C1 segment of cervical spinal cord (tissue), 14 donors: ENCODE results near the gene TPI1.
"Not testable (repeated sequence)": the region's sequence is repeated elsewhere in the genome, so short reads cannot be mapped to it uniquely, and the experiment has no call there.

Experiments
- DNase-seq, 14 donors: peaks; one replicate each; lab custom pipeline; 2025; lab: John Stamatoyannopoulos, UW

The TPI1 gene

GRCh38 chr12:6847676-6848075 is 19.7 kb upstream of the TPI1 start:
- DNase-seq: no peak

- DNase-seq: no peak
These were observed 17.9 kb upstream of the TPI1 start for GRCh38 chr12:6849427-6849826.

DNA sequence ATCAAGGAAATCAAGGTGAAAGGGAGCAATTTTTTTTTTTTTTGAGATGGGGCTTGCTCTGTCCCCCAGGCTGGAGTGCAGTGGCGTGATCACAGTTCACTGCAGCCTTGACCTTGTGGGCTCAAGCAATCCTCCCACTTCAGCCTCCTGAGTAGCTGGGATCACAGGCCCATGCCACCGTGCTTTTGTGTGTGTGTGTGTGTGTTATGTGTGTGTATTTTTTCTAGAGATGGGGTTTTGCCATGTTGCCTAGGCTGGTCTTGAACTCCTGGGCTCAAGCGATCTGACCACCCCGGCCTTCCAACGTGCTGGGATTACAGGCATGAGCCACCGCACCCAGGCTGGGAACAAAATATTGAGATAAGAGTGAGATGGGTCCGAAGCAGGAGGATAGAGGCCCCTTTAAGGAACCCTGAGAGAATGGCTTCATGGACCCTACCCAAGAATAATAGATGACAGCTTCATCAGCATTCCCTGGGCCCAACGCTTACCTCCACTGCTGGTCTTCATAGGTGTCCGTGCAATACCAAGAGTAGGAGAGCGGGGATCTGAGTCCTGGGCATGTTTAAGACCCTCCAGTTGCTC is 17.3 kb upstream of the TPI1 start:
- no peak for DNase-seq

DNA sequence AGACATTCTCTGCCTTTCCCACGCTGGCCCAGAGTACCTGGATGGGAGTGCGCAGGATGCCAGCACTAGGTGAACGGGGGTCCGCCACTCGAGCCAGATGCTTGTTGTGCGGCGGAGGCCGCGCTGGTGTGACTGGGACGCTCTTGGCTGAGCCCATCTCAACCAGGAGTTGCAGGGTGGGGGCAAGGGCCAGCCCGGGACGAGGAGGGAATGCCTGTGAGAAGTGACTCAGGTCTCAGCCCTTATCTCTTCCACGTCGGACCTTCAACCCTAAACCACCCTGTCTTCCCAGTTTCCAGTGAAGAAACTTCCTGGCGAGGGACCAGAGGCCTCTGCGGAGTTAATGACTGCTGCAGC is 16.6 kb upstream of the TPI1 start:
- peak in 1 of 14 donors; percentile 51 for DNase-seq

- peak in 13 of 14 donors; percentile 47 to 94 (median 87) for DNase-seq
These were observed 16.0 kb upstream of the TPI1 start, which contains the start of gene CDCA3 for GRCh38 chr12:6851153-6851920. TSS of gene CDCA3 (minus strand) at chr12:6851286. CDS start at chr12:6850952, 334 bp downstream.

DNA sequence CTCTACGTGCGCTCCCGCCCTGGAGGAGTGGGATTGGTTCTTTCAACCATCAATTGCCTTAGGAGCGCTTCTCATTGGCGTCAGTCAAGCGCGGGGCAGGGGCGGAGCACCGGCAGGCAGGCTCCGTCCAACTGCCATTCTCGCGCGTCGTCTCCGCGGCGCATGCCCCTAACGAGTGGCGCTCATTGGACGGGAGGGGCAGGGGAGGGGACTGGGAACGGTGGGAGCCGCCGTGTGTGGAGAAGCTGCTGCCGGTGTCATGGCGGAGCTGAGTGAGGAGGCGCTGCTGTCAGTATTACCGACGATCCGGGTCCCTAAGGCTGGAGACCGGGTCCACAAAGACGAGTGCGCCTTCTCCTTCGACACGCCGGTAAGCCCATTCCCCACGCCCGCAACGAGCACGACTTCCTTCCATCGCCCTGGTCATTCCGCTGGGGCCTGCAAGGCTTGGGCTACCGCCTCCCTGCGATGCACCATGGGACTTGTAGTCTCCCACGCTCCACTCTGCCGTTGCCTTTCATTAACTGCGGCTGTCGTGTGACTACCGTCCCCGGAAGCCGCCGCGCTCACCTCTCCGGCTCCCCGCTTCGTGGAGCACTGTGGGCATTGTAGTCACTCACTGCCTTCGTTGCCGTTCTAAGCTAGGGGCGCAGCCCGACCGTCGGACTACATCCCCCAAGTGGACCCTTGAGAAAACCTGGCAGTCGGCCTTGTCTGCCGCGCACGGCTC is 15.2 kb upstream of the TPI1 start, which contains the start of gene USP5:
Gene USP5, plus strand, starts transcription at position 230 of the 730 bp plus-strand sequence. Its CDS starts 30 bp downstream, at position 260.
- DNase-seq: peak; percentile 98 to 100 (median 100)

DNA sequence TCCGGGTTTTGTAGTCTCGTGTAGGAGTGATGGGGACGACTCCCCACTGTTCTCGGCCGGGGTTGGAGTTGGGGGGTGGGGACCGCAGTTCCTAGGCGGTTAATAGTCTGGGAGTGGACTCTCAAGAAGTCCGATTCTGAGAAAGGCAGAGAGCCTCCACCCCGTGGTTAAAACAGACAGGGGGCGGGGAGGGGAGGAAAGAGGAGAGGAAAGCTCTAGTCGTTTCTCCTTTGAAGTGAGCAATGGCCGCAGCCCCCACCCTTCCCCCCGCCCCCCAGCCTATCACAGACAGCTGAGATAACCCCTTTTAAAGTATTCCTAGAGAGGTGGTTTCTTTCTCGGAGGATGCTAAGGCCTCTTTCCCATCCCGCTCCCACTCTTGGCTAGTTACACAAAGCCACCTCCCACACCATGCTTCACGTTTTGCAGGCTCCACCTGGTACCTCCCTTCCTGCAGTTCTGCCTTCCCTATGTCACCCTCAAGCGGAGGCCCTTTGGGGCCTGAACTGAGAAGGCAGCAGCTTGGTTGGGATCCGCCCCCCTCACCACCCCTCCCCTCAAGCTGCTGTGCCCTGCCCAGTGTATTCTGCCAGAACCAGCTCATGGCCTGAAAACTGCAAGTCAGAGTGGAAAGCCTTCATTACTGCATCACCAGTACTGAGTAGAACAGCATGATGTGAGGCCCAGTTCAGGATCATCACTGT is 14.5 kb upstream of the TPI1 start:
- DNase-seq: peak in 8 of 14 donors; percentile 50 to 72 (median 60)

DNA sequence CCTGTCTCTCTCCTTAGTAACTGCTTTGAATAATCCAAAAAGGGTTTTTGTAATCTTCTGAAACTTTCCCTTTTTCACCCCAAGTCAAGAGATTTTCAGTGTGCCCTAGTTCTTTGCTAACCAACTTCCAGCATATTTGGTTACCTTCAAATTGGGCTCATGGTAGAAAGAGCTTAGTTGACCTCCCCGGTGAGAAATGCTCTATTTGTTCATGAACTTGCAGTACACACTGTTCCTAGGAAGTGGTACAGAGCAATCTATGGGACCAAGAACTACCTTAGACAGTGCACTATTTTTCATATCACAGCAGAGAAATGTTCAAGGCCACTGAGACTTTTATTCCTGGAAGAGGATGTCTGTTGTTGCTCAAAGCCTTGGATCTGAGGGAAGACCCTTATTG is 13.7 kb upstream of the TPI1 start:
- no peak for DNase-seq

- no peak for DNase-seq
These were observed 13.3 kb upstream of the TPI1 start for GRCh38 chr12:6854036-6854435.

DNA sequence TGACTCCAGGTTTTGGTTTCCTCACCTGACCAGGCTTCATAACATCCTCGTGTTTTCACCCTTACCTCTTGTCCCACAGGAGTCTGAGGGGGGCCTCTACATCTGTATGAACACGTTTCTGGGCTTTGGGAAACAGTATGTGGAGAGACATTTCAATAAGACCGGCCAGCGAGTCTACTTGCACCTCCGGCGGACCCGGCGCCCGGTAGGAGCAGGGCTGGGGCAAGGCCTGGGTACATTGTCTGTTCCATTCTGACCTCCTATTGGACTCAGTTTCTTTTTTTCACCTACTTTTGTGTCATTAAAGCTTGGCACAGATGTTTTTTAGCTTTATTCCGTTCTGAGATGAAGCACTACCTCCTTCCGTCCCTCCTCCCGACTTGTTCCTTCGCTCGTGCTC is 12.0 kb upstream of the TPI1 start:
- DNase-seq: no peak

- no peak for DNase-seq
These were observed 8.5 kb upstream of the TPI1 start for GRCh38 chr12:6858799-6859198.

DNA sequence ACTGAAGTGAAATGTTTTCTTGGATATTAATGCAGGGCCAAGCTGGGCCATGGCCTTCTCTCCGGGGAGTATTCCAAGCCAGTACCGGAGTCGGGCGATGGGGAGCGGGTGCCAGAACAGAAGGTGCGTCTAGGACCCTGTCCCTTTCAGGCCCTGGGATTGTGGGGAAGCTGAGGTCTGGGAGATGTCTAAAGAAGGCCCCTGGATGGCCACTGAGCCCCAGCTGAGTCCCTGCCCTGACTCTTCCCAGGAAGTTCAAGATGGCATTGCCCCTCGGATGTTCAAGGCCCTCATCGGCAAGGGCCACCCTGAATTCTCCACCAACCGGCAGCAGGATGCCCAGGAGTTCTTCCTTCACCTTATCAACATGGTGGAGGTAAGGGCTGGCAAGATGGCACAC is 7.2 kb upstream of the TPI1 start:
- DNase-seq: no peak

- no peak for DNase-seq
These were observed 6.4 kb upstream of the TPI1 start for GRCh38 chr12:6860942-6861341.

DNA sequence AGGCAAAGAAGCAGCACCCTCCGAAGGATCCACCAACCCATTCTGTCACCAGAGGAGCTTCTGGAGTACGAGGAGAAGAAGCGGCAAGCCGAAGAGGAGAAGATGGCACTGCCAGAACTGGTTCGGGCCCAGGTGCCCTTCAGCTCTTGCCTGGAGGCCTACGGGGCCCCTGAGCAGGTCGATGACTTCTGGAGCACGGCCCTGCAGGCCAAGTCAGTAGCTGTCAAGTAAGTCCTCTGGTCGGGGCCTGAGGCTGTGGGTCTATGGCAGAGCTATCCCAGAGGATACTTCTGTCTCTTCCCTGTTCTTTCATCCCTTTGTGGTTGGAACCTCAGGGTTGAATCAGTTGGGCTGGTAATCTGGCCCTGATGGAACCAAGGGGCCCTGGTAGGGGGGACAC is 5.9 kb upstream of the TPI1 start:
- DNase-seq: no peak

GRCh38 chr12:6863033-6863432 is 4.3 kb upstream of the TPI1 start:
- DNase-seq: no peak

DNA sequence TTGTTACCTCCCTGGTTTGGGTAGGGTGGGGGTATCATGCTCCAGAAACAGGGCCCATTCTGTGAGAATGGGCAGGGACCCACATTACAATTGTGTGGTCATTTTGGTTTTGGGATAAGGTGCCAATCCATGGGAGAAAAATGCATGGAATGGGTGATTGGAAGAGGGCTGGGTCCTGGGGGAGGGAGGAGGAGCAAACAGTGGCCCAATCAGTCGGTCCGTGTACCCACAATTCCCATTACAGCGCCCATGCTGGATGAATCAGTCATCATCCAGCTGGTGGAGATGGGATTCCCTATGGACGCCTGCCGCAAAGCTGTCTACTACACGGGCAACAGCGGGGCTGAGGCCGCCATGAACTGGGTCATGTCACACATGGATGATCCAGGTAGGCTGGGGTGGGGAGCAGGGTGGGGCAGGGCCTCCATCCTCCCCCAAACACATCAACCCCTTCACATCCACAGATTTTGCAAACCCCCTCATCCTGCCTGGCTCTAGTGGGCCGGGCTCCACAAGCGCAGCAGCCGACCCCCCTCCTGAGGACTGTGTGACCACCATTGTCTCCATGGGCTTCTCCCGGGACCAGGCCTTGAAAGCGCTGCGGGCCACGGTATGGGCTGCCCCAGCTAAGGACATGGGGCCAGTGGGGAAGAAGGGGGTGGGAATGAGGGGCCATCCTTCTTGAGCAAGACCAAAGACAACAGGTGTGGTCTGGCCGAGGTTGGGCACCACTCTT is 3.6 kb upstream of the TPI1 start:
- no peak for DNase-seq

DNA sequence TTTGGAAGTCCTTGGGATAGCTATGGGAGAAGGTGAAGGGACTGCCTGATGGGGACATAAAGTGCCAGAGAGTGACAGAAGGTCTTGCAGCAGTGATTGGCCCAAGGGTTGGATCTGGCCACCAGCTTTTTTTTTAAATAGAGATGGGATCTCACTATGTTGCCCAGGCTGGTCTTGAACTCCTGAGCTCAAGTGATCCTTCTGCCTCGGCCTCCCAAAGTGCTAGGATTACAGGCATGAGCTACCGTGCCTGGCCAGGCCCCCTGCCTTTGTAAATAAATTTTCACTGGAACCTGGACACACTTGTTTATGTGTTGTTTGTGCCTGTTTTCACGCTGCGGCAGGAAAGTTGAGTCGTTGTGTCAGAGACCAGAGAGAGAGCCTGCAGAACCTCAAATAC is 2.0 kb upstream of the TPI1 start:
- not testable (repeated sequence) for DNase-seq

DNA sequence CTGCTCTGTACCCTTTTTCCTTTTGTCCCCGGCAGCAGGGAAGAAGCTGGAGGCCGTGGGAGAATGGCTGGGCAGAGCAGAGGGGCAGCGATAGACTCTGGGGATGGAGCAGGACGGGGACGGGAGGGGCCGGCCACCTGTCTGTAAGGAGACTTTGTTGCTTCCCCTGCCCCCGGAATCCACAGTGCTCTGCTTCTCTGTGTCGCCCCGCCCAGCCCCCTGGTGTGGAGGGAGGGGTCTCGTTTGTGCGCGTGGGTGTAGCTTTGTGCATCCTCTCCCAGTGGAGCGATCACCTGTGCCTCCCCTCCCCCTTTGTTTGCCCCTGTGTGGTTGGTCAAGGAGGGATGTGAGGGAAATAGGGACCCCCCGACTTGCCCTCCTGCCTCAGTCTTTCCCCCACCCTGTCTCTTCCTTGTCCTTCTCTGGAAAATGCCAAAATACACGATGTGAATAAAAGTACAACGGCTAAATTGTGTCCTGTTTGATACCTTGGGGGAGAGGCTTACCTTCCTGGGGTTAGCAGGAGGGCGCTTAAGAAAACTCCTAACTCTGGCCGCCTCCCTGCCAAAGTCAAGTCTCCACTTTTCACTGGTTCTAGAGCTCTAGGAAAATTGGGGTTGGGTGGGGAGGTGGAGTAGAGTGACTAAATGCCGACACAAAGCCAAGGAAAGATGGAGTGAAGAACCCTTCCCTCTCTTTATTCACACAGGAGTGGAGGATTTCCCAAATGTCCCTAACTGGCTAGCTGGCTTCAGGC is 990 bp upstream of the TPI1 start:
- DNase-seq: no peak

DNA sequence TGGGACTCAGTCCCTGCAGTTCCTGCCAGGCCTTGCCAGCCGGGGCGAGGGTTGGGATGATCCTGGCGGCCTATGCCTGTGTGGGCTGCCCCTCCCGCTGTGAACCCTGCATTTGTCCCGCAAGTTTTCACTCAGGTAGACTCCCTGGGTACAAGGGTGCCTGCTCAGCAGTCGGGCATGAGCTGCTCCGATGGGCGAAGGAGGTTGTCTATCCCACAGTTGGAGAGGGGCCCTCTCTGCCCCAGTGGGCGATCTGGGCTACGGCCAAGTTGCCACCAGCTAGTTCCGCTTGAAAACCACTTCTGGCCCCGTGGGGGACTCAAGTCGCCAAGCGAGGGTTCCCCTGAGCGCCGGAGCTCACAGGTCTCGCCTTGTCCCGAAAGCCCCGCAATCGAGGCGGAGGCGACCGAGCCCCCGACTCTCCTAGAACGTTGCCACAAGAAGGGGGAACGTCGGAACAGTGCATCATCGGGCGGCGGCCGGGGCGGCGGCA is 365 bp upstream of the TPI1 start:
- peak in 10 of 14 donors; percentile 25 to 80 (median 64) for DNase-seq
